B cell (primary cell): ENCODE data around the gene PGBD5. TPM values are rescaled to one million over a fixed set of nuclear protein-coding genes. Genes with fewer than 3 reads are reported as not detected.

Experiments used
- ATAC-seq: fragments of 200-7000 bp; cut with Tn5 transposase; one replicate; pipeline ENCODE4 v1.10.0; 2021; ENCODE audit warnings: low read depth, mild to moderate bottlenecking, moderate number of reproducible peaks, moderate library complexity
- CTCF ChIA-PET: fragments of 350-600 bp; sonication (Branson Sonifier 250); formaldehyde crosslinking; loops from one replicate; lab custom pipeline; 2021; ENCODE audit warnings: antibody characterized with exemption, inconsistent platforms; lab: Charles Lee
- POLR2A ChIA-PET: fragments of 350-600 bp; sonication (Branson Sonifier 250); formaldehyde crosslinking; loops from one replicate; lab custom pipeline; 2021; ENCODE audit warnings: antibody characterized with exemption; lab: Charles Lee
- DNase-seq: peaks from one replicate; pipeline ENCODE4 v3.0.0; 2013
- H2AFZ ChIP-seq: 2 replicates; pipeline ENCODE4 v1.6.1; 2012; ENCODE audit warnings: mild to moderate bottlenecking, low read depth, low read length; ENCODE audit not compliant: insufficient read depth, poor library complexity, severe bottlenecking
- H3K27ac ChIP-seq, 2 donors: 1 replicate in 1 of 2; 2 replicates in 1 of 2; pipeline ENCODE4 v1.5.1; 2012 to 2013; ENCODE audit warnings: low read length in 2 of 2, mild to moderate bottlenecking in 2 of 2, moderate library complexity in 1 of 2
- H3K27me3 ChIP-seq, 4 experiments: fragments of 200-600 bp in 1 of 4; sonication (generic) in 1 of 4; replicated peaks in 1 of 4; 1 replicate in 2 of 4; 2 replicates in 2 of 4; pipeline versions ENCODE4 v1.6.1 to v1.7.0; 2013 to 2016; ENCODE audit warnings: low read length in 3 of 4, mild to moderate bottlenecking in 2 of 4, mixed read lengths in 1 of 4, moderate library complexity in 1 of 4; ENCODE audit not compliant: insufficient read depth in 4 of 4, control insufficient read depth in 3 of 4; ENCODE audit errors: control extremely low read depth in 1 of 4
- H3K36me3 ChIP-seq, 2 experiments: replicated peaks in 1 of 2; 1 replicate in 1 of 2; 2 replicates in 1 of 2; pipeline versions ENCODE4 v1.6.1 to v1.7.1; 2013; ENCODE audit warnings: low read length in 1 of 2; ENCODE audit not compliant: insufficient read depth in 2 of 2, control insufficient read depth in 1 of 2; ENCODE audit errors: control extremely low read depth in 1 of 2, extremely low read depth in 1 of 2
- H3K4me1 ChIP-seq, 2 donors: fragments of 200-600 bp in 1 of 2; sonication (generic) in 1 of 2; 1 replicate in 1 of 2; 2 replicates in 1 of 2; pipeline versions ENCODE4 v1.5.1 to v1.6.1; 2013 to 2017; ENCODE audit warnings: low read length in 2 of 2; ENCODE audit not compliant: control insufficient read depth in 2 of 2, insufficient read depth in 2 of 2
- H3K4me2 ChIP-seq: replicated peaks from 2 replicates; pipeline ENCODE3; 2012; ENCODE audit warnings: mild to moderate bottlenecking, low read depth, low read length; ENCODE audit not compliant: poor library complexity, severe bottlenecking
- H3K4me3 ChIP-seq, 5 experiments: fragments of 200-600 bp in 1 of 5; sonication (generic) in 1 of 5; 1 replicate in 3 of 5; 2 replicates in 2 of 5; pipeline versions ENCODE4 v1.5.1 to v1.7.0; 2011 to 2016; ENCODE audit warnings: low read length in 4 of 5, mild to moderate bottlenecking in 4 of 5, low read depth in 2 of 5, control low read depth in 1 of 5, moderate library complexity in 1 of 5; ENCODE audit not compliant: insufficient read depth in 1 of 5; ENCODE audit errors: control extremely low read depth in 1 of 5, extremely low read depth in 1 of 5
- H3K79me2 ChIP-seq: fragments of 200-600 bp; sonication (generic); one replicate; pipeline ENCODE4 v1.6.0; 2016; ENCODE audit warnings: low read length; ENCODE audit not compliant: control insufficient read depth, insufficient read depth
- H3K9ac ChIP-seq: fragments of 200-600 bp; sonication (generic); 2 replicates; pipeline ENCODE4 v1.6.1; 2017; ENCODE audit warnings: mild to moderate bottlenecking, low read length, moderate library complexity
- H3K9me3 ChIP-seq, 3 donors: one replicate each; pipeline versions ENCODE4 v1.6.1 to v1.7.1; 2013; ENCODE audit warnings: low read length in 2 of 3; ENCODE audit not compliant: control insufficient read depth in 2 of 3, insufficient read depth in 1 of 3; ENCODE audit errors: control extremely low read depth in 1 of 3
- H4K20me1 ChIP-seq: 2 replicates; pipeline ENCODE4 v1.6.0; 2012; ENCODE audit warnings: mild to moderate bottlenecking, low read length; ENCODE audit not compliant: insufficient read depth, control insufficient read depth, poor library complexity, severe bottlenecking
- H3K27ac Mint-ChIP-seq: one replicate; pipeline ENCODE4 v1.8.0; 2021; ENCODE audit warnings: mixed read lengths
- H3K27me3 Mint-ChIP-seq: one replicate; pipeline ENCODE4 v1.8.0; 2021; ENCODE audit warnings: mixed read lengths
- H3K4me1 Mint-ChIP-seq: one replicate; pipeline ENCODE4 v1.8.0; 2021; ENCODE audit warnings: mixed read lengths
- H3K4me3 Mint-ChIP-seq: one replicate; pipeline ENCODE4 v1.8.0; 2021; ENCODE audit warnings: mixed read lengths
- H3K9me3 Mint-ChIP-seq: one replicate; pipeline ENCODE4 v1.8.0; 2022; ENCODE audit warnings: mixed read lengths; ENCODE audit not compliant: insufficient read depth
- EZH2 ChIP-seq: IDR thresholded peaks from 2 replicates; pipeline ENCODE4 v1.6.1; 2012; ENCODE audit warnings: borderline replicate concordance, low read depth, mild to moderate bottlenecking, moderate library complexity, low read length; ENCODE audit not compliant: insufficient read depth, poor library complexity, severe bottlenecking
- WGBS: methylation state at CpG from one replicate; pipeline ENCODE4 v1.1.5; 2013; ENCODE audit warnings: missing lambda C conversion rate; ENCODE audit not compliant: insufficient coverage; 5-methylcytosine and 5-hydroxymethylcytosine counted together
- intact Hi-C: fragments of 100-400 bp; cut with micrococcal nuclease; formaldehyde crosslinking; loops from one replicate; pipeline ENCODE4 v1.10.0; 2022
- polyA plus RNA-seq: library from polyadenylated mRNA; depleted of rRNA; stranded (reverse); fragments of >200 nt; gene quantifications from 2 replicates; pipeline ENCODE4 v1.2.3, GENCODE V29; 2012
- total RNA-seq, 2 donors: library from RNA; stranded (reverse); fragments of 120-200 nt in 1 of 2; gene quantifications; 1 replicate in 1 of 2; 2 replicates in 1 of 2; pipeline versions ENCODE4 v1.2.3 to v1.2.4, GENCODE V29; 2013 to 2022
- TF ChIP-seq, protein P1 (sequence below): fragments of 200-600 bp; IDR thresholded peaks from one replicate; pipeline ENCODE4 v1.8.0; 2022; ENCODE audit warnings: antibody characterized with exemption, mild to moderate bottlenecking

Gene PGBD5
- total and polyA plus RNA-seq, 2 donors (not counting 1 experiment from before 2014, with no cell fraction given): 0.07 TPM; not detected in 1

DNA sequence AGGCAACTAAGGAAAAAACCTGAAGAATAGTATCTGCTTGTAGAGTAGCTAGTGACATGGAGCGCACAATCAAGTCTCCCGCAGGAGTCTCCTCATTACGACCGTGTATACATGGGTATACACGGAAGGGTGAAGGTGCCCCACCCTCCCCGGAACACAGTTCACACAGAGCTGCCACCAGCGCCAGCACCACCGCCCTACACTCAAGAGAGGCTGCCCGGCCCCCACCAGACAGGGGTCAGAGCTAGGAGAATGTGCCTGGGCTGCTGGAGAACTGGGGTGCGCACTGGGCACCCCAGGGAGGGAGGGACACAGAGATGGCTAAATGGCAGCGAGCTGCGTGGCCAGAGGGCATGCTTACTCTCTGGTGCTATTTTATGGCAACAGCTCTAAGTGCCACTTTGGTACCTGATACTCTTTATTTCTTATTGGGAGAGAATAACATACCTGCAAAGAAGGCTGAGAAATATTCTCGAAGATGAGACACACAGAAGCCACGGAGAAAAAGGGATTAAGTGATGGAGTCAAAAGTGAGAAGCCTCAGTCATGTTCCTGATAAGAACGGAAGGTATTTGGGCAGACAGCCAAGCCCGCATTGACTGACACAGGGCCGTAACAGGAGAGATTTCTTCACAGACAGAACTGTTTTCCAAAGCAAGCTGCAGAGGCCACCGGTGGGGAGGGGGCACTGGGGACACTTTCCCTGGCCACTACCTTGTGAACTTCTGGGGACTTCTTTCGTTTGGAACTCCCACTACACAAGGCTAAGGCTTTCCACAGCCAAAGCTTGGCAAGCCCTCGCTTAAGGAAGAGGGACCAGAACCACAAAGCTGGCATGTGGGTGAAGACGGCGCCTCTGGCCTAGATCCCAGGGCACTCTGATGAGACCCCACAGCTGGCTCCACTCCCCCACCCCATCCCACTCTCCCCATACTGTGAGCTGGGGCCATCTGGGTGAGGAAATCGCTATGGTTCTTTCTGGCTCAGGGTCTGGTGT, 108.0 kb downstream of the PGBD5 start:
- no peaks in the 10 kb centered on the region for H3K4me1 Mint-ChIP-seq
- TF ChIP-seq, protein P1, sequence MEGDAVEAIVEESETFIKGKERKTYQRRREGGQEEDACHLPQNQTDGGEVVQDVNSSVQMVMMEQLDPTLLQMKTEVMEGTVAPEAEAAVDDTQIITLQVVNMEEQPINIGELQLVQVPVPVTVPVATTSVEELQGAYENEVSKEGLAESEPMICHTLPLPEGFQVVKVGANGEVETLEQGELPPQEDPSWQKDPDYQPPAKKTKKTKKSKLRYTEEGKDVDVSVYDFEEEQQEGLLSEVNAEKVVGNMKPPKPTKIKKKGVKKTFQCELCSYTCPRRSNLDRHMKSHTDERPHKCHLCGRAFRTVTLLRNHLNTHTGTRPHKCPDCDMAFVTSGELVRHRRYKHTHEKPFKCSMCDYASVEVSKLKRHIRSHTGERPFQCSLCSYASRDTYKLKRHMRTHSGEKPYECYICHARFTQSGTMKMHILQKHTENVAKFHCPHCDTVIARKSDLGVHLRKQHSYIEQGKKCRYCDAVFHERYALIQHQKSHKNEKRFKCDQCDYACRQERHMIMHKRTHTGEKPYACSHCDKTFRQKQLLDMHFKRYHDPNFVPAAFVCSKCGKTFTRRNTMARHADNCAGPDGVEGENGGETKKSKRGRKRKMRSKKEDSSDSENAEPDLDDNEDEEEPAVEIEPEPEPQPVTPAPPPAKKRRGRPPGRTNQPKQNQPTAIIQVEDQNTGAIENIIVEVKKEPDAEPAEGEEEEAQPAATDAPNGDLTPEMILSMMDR: no peak
- no peak for TF ChIP-seq EZH2
- Histone ChIP-seq H3K36me3 (no peaks in the 10 kb centered on the region), H3K9me3 (no peaks in the 10 kb centered on the region), H3K27me3 (no peaks in the 10 kb centered on the region), H3K9ac (no peak overlapping the region), H3K4me1 (no peaks in the 10 kb centered on the region), H3K4me3 (no peak overlapping the region), H3K79me2 (no peaks in the 10 kb centered on the region), H3K27ac (no peak overlapping the region), H2AFZ (no peak overlapping the region), H3K4me2 (no peak overlapping the region), H4K20me1 (no peaks in the 10 kb centered on the region)
- 80% methylated on average over 19 of the region's 23 CpGs for WGBS
- H3K4me3 Mint-ChIP-seq: no peak overlapping the region
- ChIA-PET POLR2A (no interaction called here), CTCF (interaction anchor here (0.6 to 1.7 kb wide), 2 partner anchors 657 to 816 kb away, joined by 3 to 5 read pairs; no protein-coding TSS in a partner anchor)
- no peak overlapping the region for H3K27ac Mint-ChIP-seq
- ATAC-seq: no peak
- H3K9me3 Mint-ChIP-seq: no peaks in the 10 kb centered on the region
- intact Hi-C loops: loop anchor here (10.0 kb wide), 1 partner anchor 1653 kb away; no protein-coding TSS in a partner anchor
- no peak for DNase-seq
- H3K27me3 Mint-ChIP-seq: peaks cover 8% of the 10 kb centered on the region
